Kidney epithelial cell (primary cell): Measurements from ENCODE around the gene RMDN3. TPM values are rescaled to one million over a fixed set of nuclear protein-coding genes. Genes with fewer than 3 reads are reported as not detected.
A peak's percentile ranks its signal among the peaks of the same experiment; 100 is the strongest.

Experiments
- DNase-seq: peaks from one replicate; pipeline ENCODE4 v3.0.0-alpha.2; 2010; ENCODE audit warnings: low read depth
- H3K27me3 ChIP-seq: 2 replicates; pipeline ENCODE4 v1.6.0; 2011; ENCODE audit warnings: low read length; ENCODE audit not compliant: control insufficient read depth, insufficient read depth
- H3K36me3 ChIP-seq: 2 replicates; pipeline ENCODE4 v1.5.1; 2011; ENCODE audit warnings: low read length; ENCODE audit not compliant: control insufficient read depth, insufficient read depth
- H3K4me3 ChIP-seq: 2 replicates; pipeline ENCODE4 v1.5.1; 2011; ENCODE audit warnings: low read depth, mild to moderate bottlenecking, control low read depth, low read length
- CTCF ChIP-seq: IDR thresholded peaks from 2 replicates; pipeline ENCODE4 v1.5.1; 2011; ENCODE audit warnings: mild to moderate bottlenecking, moderate library complexity, low read length, control low read depth, inconsistent platforms; ENCODE audit not compliant: insufficient read depth, poor library complexity, severe bottlenecking
- total RNA-seq: library from RNA; depleted of rRNA; stranded (reverse); fragments of >200 nt; gene quantifications from 2 replicates; pipeline ENCODE4 v1.2.3, GENCODE V29; 2015

RMDN3 gene
- total RNA-seq, 1 donor from 2014 or later: 26.5 TPM

- Histone ChIP-seq H3K27me3 (no peaks in the 10 kb centered on the region), H3K36me3 (no peaks in the 10 kb centered on the region), H3K4me3 (peak overlapping the region; percentile 99)
- TF ChIP-seq CTCF: no peak
- no peak for DNase-seq
Observed at GRCh38 chr15:40693904-40694687, 61.0 kb downstream of the RMDN3 start.

GRCh38 chr15:40691737-40692136 is 63.3 kb downstream of the RMDN3 start:
- no peaks in the 10 kb centered on the region for H3K27me3 ChIP-seq
- TF ChIP-seq CTCF: no peak
- H3K4me3 ChIP-seq: no peak overlapping the region
- no peak for DNase-seq
- H3K36me3 ChIP-seq: no peaks in the 10 kb centered on the region

GRCh38 chr15:40688932-40689799 is 65.9 kb downstream of the RMDN3 start:
- DNase-seq: no peak
- TF ChIP-seq CTCF: no peak
- H3K36me3 ChIP-seq: no peaks in the 10 kb centered on the region
- no peak overlapping the region for H3K4me3 ChIP-seq
- no peaks in the 10 kb centered on the region for H3K27me3 ChIP-seq

Other genes with a start within 250 kb of the RMDN3 start
- 23.5 and 39.0 TPM in 2 replicates for gene CCDC32, start 190.2 kb downstream of the RMDN3 start, total RNA-seq
- gene RPUSD2, start 186.0 kb downstream of the RMDN3 start, total RNA-seq: 17.6 and 18.1 TPM in 2 replicates
- gene KNL1, start 161.0 kb downstream of the RMDN3 start, total RNA-seq: 3.2 and 3.8 TPM in 2 replicates
- gene RAD51, start 60.1 kb downstream of the RMDN3 start, total RNA-seq: 1.3 and 2.7 TPM in 2 replicates
- 13.2 and 24.9 TPM in 2 replicates for gene GCHFR, start 8.8 kb upstream of the RMDN3 start, total RNA-seq
- gene C15orf62, start 14.7 kb upstream of the RMDN3 start, total RNA-seq: 1.2 and 1.4 TPM in 2 replicates
- gene ZFYVE19, start 51.8 kb upstream of the RMDN3 start, total RNA-seq: 21.8 and 34.7 TPM in 2 replicates
- gene DNAJC17, start 52.2 kb upstream of the RMDN3 start, total RNA-seq: 20.0 and 59.2 TPM in 2 replicates
- not detected in 2 replicates for gene PPP1R14D, start 73.5 kb upstream of the RMDN3 start, total RNA-seq
- 306 and 342 TPM in 2 replicates for gene SPINT1, start 88.8 kb upstream of the RMDN3 start, total RNA-seq
- 2.0 and 3.6 TPM in 2 replicates for gene RHOV, start 119.0 kb upstream of the RMDN3 start, total RNA-seq
- gene VPS18, start 139.2 kb upstream of the RMDN3 start, total RNA-seq: 66.0 and 69.4 TPM in 2 replicates
- gene DLL4, start 174.1 kb upstream of the RMDN3 start, total RNA-seq: 0.50 and 0.82 TPM in 2 replicates
- 84.4 and 86.3 TPM in 2 replicates for gene CHAC1, start 198.2 kb upstream of the RMDN3 start, total RNA-seq